Stimulated activated CD8-positive, alpha-beta memory T cell treated with anti-CD3 and anti-CD28 coated beads, Interleukin-7, amount 100 ng/mL, for 4 hours (primary cell): ENCODE results near the gene SEPTIN11.

ENCODE experiments used
- DNase-seq, 2 donors: peaks; one replicate each; pipeline ENCODE4 v3.0.0-alpha.2; 2020; ENCODE audit warnings: low read depth in 2 of 2

Gene SEPTIN11

DNA sequence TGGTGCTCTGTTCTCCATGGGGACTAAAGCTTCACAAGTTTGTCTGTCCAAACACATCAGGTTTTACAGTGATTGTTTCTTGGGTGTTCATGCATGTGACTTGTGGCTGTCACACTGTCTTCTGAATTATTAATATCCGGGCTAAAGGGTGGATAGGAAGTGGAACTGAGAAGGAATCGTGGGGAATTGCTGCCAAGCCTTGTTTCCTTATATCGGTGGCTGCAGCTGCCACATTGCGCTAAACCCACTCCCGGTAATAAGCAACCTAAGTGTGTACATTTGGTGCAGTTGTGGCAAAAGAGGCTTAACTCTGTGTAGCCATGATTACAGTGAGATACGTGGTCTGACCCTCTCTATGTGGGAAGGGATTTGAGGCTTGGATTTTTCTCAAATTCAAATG is 30.7 kb downstream of the SEPTIN11 start:
- DNase-seq, result no peak

DNA sequence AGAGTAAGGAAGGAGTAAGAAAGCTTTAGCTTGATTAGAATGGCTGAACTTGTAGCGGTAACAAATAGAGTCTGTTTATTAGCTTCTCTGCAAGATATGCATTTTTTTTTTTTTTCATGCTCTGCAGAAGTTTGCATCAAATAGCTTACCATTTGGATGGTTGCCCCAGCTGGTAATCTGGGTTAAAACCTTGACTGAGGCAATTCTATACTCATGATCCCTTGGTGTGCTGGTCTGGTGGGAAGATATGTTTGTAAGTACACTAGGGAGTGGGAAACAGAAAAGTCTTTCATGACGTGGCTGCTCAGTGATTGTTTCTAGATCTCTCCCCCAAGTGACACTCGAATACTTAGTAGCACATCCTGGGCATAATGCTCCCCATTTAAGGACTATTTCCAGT is 32.1 kb downstream of the SEPTIN11 start:
- no peak for DNase-seq

DNA sequence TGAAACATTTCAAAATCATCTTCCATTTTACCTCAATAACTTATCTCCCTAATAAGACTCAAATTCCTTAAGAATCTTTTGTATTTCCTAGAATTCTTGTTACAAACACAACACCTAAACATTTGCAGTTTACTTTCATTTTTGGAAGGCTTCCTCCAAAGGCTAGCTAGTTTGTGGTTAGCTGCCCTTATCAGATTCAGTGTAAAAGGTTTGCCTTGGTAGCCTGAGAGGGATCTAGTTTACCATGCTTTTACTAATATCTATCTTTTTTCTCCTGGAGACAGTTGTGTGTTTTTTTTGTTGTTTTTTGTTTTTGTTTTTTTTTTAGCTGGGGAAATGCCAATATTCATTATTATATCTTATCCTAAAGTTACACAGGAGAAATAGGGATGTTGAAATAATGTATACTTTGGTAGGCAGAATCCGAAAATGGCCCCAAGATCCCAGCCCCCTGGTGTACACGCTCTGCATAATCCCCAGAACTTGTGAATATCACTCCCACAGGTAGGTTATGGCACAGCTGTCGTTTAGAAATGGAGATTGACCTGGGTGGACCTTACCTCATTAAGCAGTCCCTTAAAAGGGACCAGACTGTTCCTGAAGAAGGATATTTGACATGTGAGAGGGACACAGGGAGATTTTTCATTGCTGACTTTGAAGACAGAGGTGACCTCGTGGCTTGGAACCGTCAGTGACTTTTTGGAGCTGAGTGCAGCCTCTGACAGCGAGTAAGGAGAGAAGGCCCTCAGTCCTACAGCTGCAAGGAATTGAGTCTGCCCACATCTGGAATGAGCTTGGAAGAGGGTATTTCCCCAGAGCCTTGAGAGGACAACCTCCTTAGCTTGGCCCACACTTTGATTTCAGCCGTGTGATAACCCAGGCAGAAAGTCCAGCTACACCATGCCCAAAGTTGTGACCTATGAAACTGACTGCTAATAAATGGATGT is 33.4 kb downstream of the SEPTIN11 start:
- DNase-seq, result no peak

DNA sequence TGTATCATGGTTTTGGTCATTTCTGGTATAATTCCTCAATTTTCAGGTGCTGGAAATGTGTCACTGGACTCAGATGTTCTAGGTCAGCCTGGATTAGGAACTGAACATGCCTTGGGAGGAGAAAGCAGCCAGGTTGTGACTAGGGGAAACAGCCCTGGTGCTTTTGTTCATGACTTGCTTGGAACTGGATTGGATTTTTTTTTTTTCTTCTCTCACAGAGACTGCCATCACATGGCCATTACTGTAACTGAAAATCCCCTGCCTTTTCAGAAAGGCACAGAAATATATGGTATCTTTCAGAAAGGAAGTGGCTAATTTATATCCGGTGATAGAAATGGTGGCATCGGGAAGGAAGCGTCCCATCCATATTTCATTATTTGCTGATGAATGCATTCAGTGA is 34.6 kb downstream of the SEPTIN11 start:
- DNase-seq, result no peak

DNA sequence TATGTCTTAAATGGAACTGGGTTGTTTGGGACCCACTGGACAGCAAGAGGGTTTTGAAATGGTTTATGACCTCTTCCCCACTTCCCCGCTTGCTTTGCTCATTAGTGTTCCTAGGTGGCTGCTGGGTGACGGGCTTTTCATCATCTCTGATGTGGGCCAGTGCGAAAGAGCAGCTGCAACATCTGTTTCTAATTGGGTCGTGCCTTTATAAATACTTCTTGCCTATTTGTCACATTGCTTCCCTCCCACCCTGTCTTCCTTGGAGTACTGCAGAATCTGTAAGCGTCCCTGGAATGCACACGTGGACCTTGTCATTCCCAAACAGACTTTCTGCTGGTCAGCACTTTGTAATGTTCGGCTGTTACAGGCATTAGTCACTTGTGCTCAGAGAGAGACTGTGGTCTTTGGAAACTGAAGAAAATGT is 35.2 kb downstream of the SEPTIN11 start:
- DNase-seq, result no peak

DNA sequence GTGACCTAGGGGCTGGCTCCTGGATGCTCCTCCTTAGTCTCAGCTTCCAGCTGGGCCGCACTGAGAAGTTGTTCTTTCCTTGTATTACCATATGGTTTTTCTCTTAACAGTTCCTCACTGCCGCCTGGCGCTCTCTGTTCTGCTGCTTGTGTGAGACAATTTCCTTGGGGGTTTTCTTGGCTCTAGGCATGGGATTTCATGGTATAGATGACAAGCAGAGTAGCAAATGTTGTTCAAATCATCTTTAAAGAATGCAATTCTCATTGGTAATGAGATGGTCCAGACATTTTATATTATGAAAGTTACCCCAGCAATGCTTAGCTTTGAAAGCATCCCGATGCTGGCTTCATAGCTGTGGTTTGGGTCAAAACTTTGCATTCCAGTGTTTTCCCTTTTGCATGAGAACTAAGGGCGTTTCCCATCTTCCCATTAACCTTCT is 37.6 kb downstream of the SEPTIN11 start:
- no peak for DNase-seq

DNA sequence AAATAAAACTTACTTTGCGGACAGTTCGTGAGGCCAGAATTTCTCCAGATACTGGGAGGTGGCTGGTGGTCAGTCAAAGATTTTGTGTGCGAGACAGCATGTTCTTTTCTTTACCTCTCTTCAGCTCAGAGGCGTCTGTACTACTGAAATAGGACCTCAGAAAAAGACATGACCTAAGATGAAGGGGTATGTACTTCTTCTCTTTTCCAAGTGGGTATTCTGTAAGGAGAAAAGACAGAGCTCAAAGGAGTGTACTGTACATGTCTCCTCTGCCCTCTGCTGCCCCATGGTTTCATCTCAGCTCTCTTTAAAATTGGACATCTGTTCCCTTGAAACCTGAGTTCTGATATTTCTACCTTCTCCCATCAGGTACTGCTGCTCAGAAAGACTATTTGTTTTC is 38.1 kb downstream of the SEPTIN11 start:
- DNase-seq, result no peak

DNA sequence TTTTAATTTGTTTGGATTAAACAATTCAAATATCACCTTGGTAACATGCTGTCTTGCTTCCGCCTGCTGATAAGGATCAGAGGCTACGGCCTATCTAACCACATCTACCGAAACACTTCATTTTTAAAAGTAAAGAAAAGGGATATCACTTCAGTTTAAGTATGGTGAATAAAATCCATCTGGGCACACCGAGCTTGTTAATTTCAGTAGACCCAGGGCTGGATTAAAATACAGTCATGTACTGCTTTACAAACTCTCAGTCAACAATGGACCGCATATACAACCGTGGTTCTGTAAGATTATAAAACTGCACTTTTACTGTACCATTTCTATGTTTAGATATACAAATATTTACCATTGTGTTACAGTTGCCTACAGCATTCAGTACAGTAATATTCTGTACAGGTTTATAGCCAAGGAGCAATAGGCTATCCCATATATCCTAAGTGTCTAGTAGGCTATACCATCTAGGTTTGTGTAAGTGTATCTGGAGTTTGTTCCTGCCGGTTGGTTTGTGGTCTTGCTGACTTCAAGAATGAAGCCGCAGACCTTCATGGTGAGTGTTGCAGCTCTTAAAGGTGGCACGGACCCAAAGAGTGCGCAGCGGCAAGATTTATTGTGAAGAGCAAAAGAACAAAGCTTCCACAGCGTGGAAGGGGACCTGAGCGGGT is 40.0 kb downstream of the SEPTIN11 start:
- peak; percentile 33 to 38 for DNase-seq

DNA sequence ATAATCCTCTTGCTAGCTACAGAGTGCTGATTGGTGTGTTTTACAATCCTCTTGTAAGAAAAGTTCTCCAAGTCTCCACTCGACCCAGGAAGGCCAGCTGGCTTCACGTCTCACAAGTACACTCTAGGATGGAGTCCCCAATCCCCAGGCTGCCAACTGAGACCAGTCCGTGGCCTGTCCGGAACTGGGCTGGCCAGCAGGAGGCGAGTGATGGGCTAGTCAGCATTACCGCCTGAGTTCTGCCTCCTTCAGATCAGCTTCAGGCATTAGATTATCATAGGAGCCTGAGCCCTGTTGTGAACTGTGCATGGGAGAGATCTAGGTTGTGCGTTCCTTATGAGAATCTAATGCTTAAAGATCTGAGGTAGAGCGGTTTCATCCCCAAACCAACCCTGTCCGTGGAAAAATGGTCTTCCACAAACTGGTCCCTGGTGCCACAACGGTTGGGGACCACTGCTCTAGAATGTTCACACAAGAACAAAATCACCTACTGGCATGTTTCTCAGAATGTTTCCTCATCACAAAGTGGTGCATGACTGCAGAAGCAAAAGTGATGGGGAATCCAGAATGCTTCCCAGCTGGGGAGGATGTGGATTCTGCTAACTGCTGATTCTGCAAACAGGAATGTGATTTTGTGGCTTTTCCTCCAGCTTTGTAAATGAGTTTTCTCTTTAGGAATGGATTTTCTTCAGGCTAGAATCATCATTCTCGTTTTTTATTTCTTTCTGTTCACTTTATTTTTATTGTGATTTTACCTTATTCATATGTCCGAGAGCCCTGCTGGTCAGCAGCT is 40.9 kb downstream of the SEPTIN11 start:
- DNase-seq, result no peak

DNA sequence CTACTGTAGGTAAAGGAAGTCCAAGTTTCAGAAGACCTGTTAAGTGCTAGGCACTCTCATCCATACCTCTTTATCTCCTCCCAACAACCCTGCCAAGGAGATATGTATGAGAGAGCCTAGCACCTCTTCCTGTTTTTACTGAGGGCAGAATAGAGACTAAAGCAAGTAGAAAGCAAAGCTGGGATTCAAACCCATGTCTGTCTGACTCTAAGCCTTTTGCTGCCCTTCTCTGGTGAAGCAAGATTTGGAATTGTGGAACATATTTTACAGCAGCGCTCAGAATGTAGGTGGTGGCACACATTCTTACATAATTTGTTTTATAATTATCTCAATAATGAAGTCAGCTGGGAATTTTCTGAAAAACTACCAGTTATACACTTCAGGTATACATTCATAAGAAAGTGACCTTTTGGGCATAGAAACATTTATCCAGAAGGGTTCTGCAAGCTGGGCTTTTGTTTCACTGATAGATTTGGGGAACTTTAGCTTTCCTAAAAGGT is 41.7 kb downstream of the SEPTIN11 start:
- DNase-seq, result no peak

DNA sequence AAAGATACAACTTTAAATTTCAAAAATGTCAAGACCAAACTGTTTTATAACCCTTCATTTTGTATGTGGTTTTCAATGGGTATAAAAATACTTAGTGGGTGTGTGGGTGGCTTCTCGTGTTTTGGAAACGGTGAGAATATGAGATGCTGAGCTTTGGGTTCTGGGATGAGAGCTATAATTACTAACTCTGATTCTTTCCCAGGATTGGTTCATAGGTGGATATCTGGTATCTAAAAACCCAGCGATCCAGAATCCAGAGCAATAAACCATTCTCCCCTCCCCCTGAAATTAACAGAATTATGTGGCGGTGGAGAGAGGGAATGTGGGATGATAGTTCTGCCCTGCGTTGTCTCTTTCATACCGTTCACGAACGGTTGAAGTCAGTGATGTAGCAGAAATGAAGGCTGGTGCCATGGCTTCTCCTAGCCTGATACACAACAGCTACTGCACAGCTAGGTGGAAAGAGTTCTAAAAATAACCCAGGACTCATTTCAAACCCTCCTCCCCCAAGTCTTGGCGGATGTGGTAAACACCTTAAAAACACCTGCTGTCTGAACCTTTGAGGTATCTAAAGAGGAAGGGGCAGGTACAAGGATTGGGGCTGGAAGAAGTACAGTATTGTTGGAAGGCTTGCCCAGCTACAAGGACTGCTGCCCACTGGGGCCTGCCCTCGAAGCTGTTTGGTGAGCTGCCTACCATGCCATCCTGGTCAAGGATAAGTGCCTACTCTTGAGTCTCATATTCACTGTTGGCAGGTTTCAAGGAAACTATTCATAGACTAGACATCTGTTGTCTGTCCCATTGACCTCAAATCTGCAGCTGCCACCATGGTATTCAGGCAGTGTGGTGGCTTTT is 44.5 kb downstream of the SEPTIN11 start:
- peak; percentile 6 to 21 for DNase-seq

DNA sequence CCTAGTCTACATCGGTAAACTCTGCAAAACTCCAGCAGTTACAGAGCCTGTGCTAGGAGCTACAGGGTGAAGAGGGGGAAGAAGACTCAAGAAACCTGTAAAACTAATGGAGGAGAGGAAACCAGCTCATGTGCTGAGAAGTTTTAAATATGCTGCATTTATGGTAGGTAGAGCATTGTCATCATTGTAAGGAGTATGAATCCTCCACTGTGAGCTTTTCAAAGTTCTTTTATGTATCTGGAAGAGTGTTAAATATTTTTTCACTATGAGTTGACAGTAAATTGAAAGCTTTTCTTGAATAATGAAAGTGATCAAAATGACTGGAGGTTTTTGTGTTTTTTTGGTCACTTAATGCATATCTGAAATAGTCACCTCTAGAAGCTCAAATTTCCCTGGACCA is 46.2 kb downstream of the SEPTIN11 start:
- no peak for DNase-seq

DNA sequence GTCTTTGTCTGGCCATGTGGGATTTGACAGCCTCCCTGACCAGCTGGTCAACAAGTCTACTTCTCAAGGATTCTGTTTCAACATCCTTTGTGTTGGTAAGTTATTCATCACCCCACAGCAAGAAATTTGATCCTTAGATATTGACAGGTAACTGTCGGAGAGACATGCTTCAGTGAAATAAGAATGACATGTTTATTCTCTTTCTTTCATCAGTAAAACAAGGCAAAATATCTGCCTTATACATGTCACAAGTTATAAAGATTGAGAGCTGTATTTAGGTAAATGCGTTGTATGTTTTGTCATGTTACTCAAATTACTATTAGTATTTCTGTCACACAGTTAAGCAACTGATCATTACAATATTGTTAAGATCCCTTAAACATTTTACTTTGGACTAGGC is 46.9 kb downstream of the SEPTIN11 start:
- no peak for DNase-seq

DNA sequence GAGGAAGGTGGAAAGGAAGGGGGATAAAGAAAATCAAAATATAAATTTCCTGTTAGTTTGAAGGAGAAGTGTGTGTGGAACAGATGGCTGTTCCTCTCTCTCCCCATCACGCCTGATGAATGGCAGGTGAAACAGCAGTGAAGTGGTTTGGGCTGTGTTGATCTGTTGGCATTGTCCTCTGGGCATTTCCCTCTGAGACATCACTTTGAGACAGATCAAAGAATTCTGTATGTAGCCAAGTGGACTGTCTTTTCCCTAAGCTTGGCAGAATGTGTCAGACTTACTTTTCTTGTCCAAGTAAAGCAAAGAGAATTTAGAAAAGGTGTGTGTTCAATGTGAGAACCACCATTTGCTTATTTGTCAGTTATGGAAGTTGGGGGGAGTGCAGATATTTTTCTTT is 47.5 kb downstream of the SEPTIN11 start:
- DNase-seq, result no peak

DNA sequence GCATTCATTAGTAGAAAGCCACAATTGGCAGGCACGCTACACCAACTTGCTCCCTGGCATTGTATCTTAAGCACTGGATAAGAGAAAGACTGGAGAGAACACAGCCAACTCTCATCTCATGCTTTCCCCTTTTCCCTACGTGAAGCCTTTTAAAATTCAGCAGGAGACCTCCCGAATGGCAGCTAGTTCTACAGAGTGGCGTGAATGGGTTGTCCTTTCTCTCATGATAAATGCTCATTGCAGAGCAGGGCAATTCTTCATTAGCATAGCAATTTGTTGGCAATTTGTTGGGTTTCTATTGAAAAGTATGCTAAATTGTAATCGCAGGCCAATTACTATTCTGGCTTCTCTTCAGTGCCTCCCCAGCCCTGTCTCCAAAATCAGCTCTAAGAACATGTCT is 48.0 kb downstream of the SEPTIN11 start:
- DNase-seq, result no peak

DNA sequence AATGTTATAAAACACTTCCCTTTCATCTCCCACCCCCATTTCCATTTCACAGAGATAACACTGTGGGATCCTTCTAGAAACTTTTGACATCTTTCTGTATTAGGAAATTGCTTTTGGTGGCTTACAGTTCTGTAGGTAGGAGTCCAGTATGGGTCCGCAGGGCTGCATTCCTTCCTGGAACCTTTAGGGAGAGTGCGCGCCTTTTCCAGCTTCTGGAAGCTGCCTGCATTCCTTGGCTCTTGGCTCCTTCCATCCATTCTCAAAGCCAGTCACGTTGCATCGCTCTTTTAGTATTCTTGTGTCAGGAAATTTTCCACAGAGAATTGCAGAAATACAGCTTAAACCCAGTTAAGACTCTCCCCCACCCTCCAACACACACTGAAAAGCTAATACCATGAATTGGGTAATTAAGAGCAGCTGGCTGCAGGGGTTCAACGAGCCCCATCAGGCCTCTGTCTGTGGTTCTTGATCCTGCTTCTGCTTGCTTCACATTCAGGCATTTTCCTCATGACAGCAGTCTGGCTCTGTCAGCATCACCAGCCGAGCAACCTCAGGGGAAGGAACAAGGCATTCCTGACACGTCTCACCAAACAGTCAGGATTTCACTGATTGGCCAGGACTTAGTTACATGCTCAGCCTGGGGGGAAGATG is 48.8 kb downstream of the SEPTIN11 start:
- no peak for DNase-seq
